Esophagus squamous epithelium (tissue), 4 donors: ENCODE measurements around the gene TUBA1B.

Source experiments
- CTCF ChIP-seq, 6 experiments: fragments of 450-650 bp in 4 of 6; fragments of 200-600 bp in 2 of 6; sonication (generic) in 2 of 6; IDR thresholded peaks; one replicate each; pipeline ENCODE4 v1.5.1; 2016 to 2019; ENCODE audit warnings: antibody characterized with exemption in 6 of 6, mild to moderate bottlenecking in 4 of 6, moderate library complexity in 4 of 6
- POLR2A ChIP-seq, 4 donors: fragments of 450-650 bp; IDR thresholded peaks; one replicate each; pipeline ENCODE4 v1.6.1; 2017; ENCODE audit warnings: antibody characterized with exemption in 4 of 4, mild to moderate bottlenecking in 4 of 4, moderate library complexity in 3 of 4

GRCh38 chr12:49084438-49084837 lies 46.8 kb downstream of the TUBA1B start:
- TF ChIP-seq POLR2A (IDR thresholded peaks at IDR 0.05) (no peak), CTCF (IDR thresholded peaks at IDR 0.05) (no peak)
